Choroid plexus epithelial cell (primary cell): ENCODE data around the gene ABCA13.

ENCODE experiments used
- DNase-seq: peaks from one replicate; pipeline ENCODE4 v3.0.0-alpha.2; 2010; ENCODE audit warnings: low read depth
- H3K4me3 ChIP-seq: 2 replicates; pipeline ENCODE4 v1.5.1; 2011; ENCODE audit warnings: low read depth, mild to moderate bottlenecking, control low read depth, low read length, moderate library complexity
- TF ChIP-seq, protein P1 (sequence below): conservative IDR thresholded peaks from 2 replicates; pipeline ENCODE4 v1.5.1; 2011; ENCODE audit warnings: low read depth, mild to moderate bottlenecking, control low read depth, inconsistent platforms, low read length, moderate library complexity

ABCA13 gene

DNA sequence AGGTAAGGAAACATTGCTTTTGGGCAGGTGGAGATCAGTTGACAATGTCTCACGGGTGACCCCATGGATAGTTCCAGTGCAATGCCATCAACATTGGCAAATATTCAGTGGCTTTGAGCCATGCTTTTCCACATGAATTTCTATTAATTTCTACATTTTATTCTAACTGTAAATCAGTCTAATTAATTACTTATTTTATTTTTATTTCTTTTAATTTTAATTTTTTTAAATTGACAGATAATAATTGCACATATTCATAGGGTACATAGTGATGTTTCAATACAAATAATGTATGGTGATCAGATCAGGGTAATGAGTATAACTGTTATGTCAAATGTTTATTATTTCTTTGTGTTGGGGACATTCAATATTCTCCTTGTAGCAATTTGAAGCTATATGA, 3.8 kb downstream of the ABCA13 start:
- no peak overlapping the region for H3K4me3 ChIP-seq
- TF ChIP-seq, protein P1, sequence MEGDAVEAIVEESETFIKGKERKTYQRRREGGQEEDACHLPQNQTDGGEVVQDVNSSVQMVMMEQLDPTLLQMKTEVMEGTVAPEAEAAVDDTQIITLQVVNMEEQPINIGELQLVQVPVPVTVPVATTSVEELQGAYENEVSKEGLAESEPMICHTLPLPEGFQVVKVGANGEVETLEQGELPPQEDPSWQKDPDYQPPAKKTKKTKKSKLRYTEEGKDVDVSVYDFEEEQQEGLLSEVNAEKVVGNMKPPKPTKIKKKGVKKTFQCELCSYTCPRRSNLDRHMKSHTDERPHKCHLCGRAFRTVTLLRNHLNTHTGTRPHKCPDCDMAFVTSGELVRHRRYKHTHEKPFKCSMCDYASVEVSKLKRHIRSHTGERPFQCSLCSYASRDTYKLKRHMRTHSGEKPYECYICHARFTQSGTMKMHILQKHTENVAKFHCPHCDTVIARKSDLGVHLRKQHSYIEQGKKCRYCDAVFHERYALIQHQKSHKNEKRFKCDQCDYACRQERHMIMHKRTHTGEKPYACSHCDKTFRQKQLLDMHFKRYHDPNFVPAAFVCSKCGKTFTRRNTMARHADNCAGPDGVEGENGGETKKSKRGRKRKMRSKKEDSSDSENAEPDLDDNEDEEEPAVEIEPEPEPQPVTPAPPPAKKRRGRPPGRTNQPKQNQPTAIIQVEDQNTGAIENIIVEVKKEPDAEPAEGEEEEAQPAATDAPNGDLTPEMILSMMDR: no peak
- DNase-seq: no peak

DNA sequence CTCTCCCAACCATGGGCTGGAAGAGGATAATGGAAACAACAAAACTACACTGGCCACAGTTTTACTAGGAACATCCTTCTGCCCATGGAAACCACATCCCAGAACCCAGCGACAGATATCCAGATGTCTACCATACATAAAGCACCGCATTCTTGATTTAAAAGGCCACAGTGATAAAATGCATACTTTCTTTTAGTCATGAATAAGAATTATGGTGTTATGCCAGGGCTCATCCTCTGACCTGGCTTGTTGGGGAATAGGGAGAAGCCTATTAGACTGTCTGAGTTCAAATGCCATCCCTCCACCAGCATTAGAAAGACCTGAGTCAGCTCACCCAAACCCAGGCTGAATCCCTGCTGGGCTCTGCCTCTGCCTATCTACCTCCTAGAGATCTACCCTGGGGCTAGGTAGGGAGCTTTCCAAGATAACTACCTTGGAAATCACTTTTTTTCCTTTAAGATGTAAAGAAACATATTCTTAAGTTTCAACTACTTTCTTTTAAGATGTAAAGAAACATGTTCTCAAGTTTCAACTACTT, 5.2 kb downstream of the ABCA13 start:
- DNase-seq: no peak
- no peak overlapping the region for H3K4me3 ChIP-seq
- TF ChIP-seq, protein P1: no peak

DNA sequence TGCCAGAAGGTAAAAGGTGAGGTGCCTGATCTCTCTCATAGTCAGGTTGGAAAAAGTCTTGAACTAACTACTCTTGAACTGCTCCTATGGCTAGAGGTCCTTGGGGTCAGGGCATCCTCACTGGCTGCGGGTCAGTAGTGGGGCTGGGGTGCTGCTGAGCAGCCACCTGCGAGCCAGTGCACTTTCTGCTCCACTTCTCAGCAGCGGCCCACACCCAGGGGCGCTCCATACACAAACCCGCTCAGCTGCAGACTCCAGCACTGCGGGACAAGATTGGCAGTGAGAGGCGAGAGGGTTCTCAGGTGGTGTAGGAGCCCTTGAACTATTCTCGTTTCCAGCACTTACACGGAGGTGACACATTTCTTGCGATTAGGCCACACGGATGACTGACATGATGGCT, 6.0 kb downstream of the ABCA13 start:
- TF ChIP-seq, protein P1: no peak
- DNase-seq: no peak
- no peak overlapping the region for H3K4me3 ChIP-seq

DNA sequence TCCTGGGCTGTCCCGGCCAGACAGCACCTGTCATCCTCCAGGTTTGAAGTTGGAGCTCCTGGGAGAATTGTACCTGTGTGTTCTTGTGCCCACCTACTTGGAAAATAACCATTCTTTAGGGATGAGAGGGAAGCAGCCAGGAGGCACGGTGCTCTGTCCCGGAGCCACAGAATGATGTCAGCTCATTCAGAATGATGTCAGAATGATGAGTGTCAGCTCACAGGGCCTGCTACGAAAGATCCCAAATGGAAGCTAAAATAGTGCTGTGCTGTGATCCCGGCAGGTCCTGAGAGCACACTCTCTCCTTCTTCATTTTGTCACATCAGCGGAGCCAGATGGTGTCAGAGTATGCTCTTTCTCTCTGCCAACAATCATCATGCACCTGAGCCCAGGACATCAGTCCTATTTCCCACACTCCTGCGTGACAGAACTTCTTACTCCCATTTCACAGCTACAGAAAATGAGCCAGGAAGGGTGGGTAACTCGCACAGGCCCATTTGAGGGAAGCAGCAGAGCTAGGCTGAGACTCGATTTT, 8.3 kb downstream of the ABCA13 start:
- TF ChIP-seq, protein P1: no peak
- no peak for DNase-seq
- H3K4me3 ChIP-seq: no peak overlapping the region

DNA sequence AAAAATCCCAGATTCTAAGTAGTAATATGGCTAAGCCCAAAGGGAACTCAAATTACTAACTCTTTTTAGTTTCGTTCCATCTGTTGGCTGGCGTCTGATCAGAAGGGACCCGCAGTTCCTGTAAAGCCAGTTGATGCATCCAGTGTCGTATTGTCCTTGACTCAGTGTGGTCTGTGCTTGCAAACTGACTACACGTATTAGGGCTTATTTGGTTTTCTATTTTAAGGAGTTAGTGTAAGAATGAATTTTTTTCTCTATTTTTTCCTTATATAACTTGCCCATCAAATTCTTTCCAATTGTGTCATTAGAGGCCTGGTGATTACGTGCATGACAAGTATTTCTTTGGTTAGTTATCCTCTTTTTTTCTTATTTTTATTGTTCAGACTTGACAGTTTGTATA, 9.7 kb downstream of the ABCA13 start:
- H3K4me3 ChIP-seq: no peak overlapping the region
- TF ChIP-seq, protein P1: no peak
- no peak for DNase-seq

DNA sequence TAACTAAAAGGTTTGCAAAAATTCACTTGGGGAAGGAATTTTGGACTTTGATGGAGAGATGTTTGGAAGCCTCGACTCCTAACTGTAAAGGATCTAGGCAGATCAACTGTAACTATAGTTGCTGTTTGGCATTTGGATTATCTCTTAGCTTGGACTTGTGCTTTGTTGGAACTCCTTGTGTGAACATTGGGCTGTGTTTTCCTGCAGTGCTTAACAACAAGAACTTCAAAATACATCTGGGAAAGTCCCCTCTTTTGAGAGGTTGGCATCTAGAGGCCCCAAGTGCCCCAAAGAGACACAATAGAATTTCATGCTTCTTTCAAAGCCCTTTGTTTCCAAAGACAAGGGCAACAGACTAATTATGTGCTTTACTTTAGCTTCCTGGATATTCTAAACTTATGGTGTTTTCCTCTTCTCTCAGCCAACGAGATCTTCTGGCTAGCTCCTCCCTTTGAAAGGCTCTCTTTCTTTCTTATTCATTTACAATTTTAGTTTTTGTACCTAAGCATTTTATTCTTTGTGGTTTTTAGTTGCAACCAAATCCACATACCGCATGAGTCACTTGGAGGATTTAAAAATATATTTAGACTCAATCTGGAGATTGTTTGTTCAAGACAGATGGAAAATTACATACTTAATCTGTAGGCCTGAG, 11.6 kb downstream of the ABCA13 start:
- TF ChIP-seq, protein P1: no peak
- peak; percentile 78 for DNase-seq

DNA sequence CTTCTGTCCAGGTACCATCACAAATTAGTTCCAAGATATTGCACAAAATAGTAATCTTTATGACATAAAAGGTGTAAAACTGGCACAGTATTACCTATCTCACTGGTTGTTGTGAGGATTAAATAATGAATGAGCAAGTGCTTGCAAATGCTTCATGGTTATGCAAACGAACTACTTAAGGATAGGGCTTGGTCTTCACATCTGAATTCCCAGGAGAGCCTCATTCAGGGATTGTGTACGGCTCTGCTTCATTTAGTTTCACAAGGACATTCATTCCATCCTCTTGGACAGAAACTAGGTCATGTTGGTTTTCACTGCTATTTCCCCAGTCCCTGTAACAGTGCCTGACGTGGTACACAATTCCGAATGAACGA, 12.1 kb downstream of the ABCA13 start:
- DNase-seq: peak; percentile 27

More for the DNA sequence above, 11.6 kb downstream of the ABCA13 start:
- no peak overlapping the region for H3K4me3 ChIP-seq

More for the DNA sequence above, 12.1 kb downstream of the ABCA13 start:
- TF ChIP-seq, protein P1: no peak
- no peak overlapping the region for H3K4me3 ChIP-seq
